Measurements from ENCODE around the gene JUNB.

DNA sequence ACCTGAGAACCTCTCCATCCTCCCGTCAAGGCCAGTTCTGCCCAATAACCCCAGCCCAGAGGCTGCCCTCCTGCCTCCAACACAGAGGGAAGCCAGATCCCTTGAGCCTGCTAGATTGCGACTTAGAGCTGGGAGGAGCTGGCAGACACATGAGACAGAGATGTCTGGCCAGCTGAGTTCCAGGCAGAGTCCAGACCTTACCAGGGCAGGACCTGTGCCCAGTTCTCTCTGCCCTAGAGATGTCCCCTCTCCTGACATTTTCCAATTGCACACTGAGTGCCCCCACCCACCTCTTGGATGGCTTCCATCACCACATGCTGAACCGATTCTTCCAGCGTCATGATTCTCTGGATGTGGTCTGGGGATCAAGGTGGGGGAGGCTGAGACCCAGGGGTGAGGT is 19.0 kb upstream of the JUNB start:
- no peak for TF ChIP-seq REST (tag by site-specific recombination; IDR thresholded peaks at IDR 0.05)
- TF ChIP-seq ZNF292 (tag by site-specific recombination; IDR thresholded peaks at IDR 0.05; ENCODE audit: borderline replicate concordance, low read depth): no peak
- TF ChIP-seq CTCF (tag by site-specific recombination; IDR thresholded peaks at IDR 0.05): no peak

Measured in HEK293 (cell line).